Ovary (tissue), 9 donors: Measurements from ENCODE around the gene GNG11. TPM values are rescaled to one million over a fixed set of nuclear protein-coding genes. Genes with fewer than 3 reads are reported as not detected.

Experiments
- DNase-seq, 5 donors: peaks; one replicate each; pipeline ENCODE4 v3.0.0-alpha.2; 2019 to 2020
- H3K27ac ChIP-seq, 2 donors: fragments of 200-600 bp; one replicate each; pipeline versions ENCODE4 v1.5.1 to v1.8.0; 2019 to 2022
- H3K27me3 ChIP-seq: fragments of 200-600 bp; one replicate; pipeline ENCODE4 v1.8.0; 2022
- H3K36me3 ChIP-seq: fragments of 200-600 bp; sonication (generic); one replicate; pipeline ENCODE4 v1.5.1; 2019
- H3K4me1 ChIP-seq: one replicate; pipeline ENCODE4 v1.8.1; 2013; ENCODE audit warnings: mild to moderate bottlenecking, moderate library complexity; ENCODE audit not compliant: insufficient read depth
- H3K4me3 ChIP-seq: fragments of 200-600 bp; sonication (generic); one replicate; pipeline ENCODE4 v1.5.1; 2017
- H3K9me3 ChIP-seq, 2 donors: fragments of 200-600 bp in 1 of 2; sonication (generic) in 1 of 2; one replicate each; pipeline versions ENCODE4 v1.5.1 to v1.8.1; 2013 to 2019; ENCODE audit warnings: mild to moderate bottlenecking in 1 of 2, moderate library complexity in 1 of 2
- CTCF ChIP-seq, 3 donors: fragments of 450-650 bp in 2 of 3; fragments of 200-600 bp in 1 of 3; IDR thresholded peaks; one replicate each; pipeline versions ENCODE4 v1.5.1 to v1.8.0; 2016 to 2022; ENCODE audit warnings: antibody characterized with exemption in 3 of 3, mild to moderate bottlenecking in 1 of 3
- EP300 ChIP-seq: sonication (generic); formaldehyde crosslinking; IDR thresholded peaks from one replicate; pipeline ENCODE4 v1.6.1; 2017; ENCODE audit warnings: antibody characterized with exemption
- POLR2A ChIP-seq: fragments of 450-650 bp; IDR thresholded peaks from one replicate; pipeline ENCODE4 v1.6.1; 2017; ENCODE audit warnings: antibody characterized with exemption, mild to moderate bottlenecking, moderate library complexity
- WGBS, 3 donors: extraction: QIAGEN DNeasy Blood & Tissue Kit in 1 of 3; methylation state at CpG; one replicate each; pipeline versions ENCODE4 v1.1.5 to v1.1.7; 2013 to 2017; 5-methylcytosine and 5-hydroxymethylcytosine counted together
- intact Hi-C, 4 donors: fragments of 100-400 bp; cut with DNase I; formaldehyde crosslinking; loops; one replicate each; pipeline versions ENCODE4 v1.11.0 to v1.15.1; 2022 to 2023
- polyA plus RNA-seq, 2 donors: library from polyadenylated mRNA; stranded (reverse); fragments of 200-250 nt in 1 of 2; fragments of 350-450 nt in 1 of 2; fragmentation: Illumina TruSeq in 1 of 2; extraction: RNeasy Lipid Tissue Mini Kit (QIAGEN cat#74804) in 1 of 2; gene quantifications; one replicate each; pipeline ENCODE4 v1.2.3, GENCODE V29; 2013 to 2014
- total RNA-seq, 7 donors: library from RNA; depleted of rRNA in 2 of 7; stranded (reverse); fragments of >200 nt in 2 of 7; fragmentation: NEBNext Ultra II Directional in 3 of 7; extraction: Animal tissue kit (Norgen Biotek cat#: 25700) in 3 of 7; gene quantifications; one replicate each; pipeline versions ENCODE4 v1.1.0 to v1.2.4, GENCODE V29; 2016 to 2023
- donor health status: DM: no; HTN: no; CAD: no; lungs with moderate emphysema.
- donor health status: DM: no; HTN: no; CAD: no.
- donor health status: Bipolar disorder and iron deficiency.
- donor health status: DM: yes; HTN: yes; CAD: no.
- donor health status: DM: no; HTN: no; CAD: no.
- donor health status: DM: yes; HTN: yes; CAD: no.

GNG11 gene
- total and polyA plus RNA-seq, 9 donors = 34.8 to 81.0 (median 46.4) TPM

- intact Hi-C loops = no loop called here
- Histone ChIP-seq H3K27ac (no peak overlapping the region), H3K4me3 (no peak overlapping the region), H3K9me3 (no peaks in the 10 kb centered on the region), H3K27me3 (no peaks in the 10 kb centered on the region), H3K4me1 (no peaks in the 10 kb centered on the region), H3K36me3 (no peaks in the 10 kb centered on the region)
- no peak for TF ChIP-seq EP300
- TF ChIP-seq POLR2A = no peak
- TF ChIP-seq CTCF (IDR thresholded peaks at IDR 0.05) = no peak
- 47 to 56% (median 50%) methylated on average over 5 of the region's 5 CpGs for WGBS, 3 donors
- no peak for DNase-seq
Observed at GRCh38 chr7:93945756-93946535, 24.4 kb downstream of the GNG11 start.

- WGBS, 3 donors = 40 to 65% (median 60%) methylated on average over 1 of the region's 1 CpG
- no peaks in the 10 kb centered on the region for H3K4me1 ChIP-seq
- no peak for DNase-seq
- no peaks in the 10 kb centered on the region for H3K9me3 ChIP-seq
- no peak overlapping the region for H3K4me3 ChIP-seq
- no peaks in the 10 kb centered on the region for H3K36me3 ChIP-seq
- no peak overlapping the region for H3K27ac ChIP-seq
- TF ChIP-seq CTCF (IDR thresholded peaks at IDR 0.05) (no peak), EP300 (no peak), POLR2A (no peak)
- H3K27me3 ChIP-seq = no peaks in the 10 kb centered on the region
- intact Hi-C loops = no loop called here
Observed at GRCh38 chr7:93948106-93948505, 26.6 kb downstream of the GNG11 start.

- WGBS, 3 donors = 55 to 78% (median 68%) methylated on average over 2 of the region's 2 CpGs
- DNase-seq = no peak
- no peaks in the 10 kb centered on the region for H3K9me3 ChIP-seq
- no peak overlapping the region for H3K27ac ChIP-seq
- no peaks in the 10 kb centered on the region for H3K36me3 ChIP-seq
- no peak overlapping the region for H3K4me3 ChIP-seq
- TF ChIP-seq EP300 (no peak), POLR2A (no peak), CTCF (IDR thresholded peaks at IDR 0.05) (no peak)
- no peaks in the 10 kb centered on the region for H3K4me1 ChIP-seq
- intact Hi-C loops = no loop called here
- H3K27me3 ChIP-seq = no peaks in the 10 kb centered on the region
Observed at GRCh38 chr7:93948873-93949272, 27.3 kb downstream of the GNG11 start.

GRCh38 chr7:93949423-93949822, 27.9 kb downstream of the GNG11 start:
- no peaks in the 10 kb centered on the region for H3K36me3 ChIP-seq
- H3K27ac ChIP-seq = no peak overlapping the region
- no peaks in the 10 kb centered on the region for H3K4me1 ChIP-seq
- TF ChIP-seq POLR2A = no peak
- TF ChIP-seq CTCF (IDR thresholded peaks at IDR 0.05) = no peak
- TF ChIP-seq EP300 = no peak
- no peaks in the 10 kb centered on the region for H3K9me3 ChIP-seq
- H3K4me3 ChIP-seq = no peak overlapping the region
- 72 to 84% (median 84%) methylated on average over 1 of the region's 1 CpG for WGBS, 3 donors
- H3K27me3 ChIP-seq = no peaks in the 10 kb centered on the region
- no peak for DNase-seq
- intact Hi-C loops = no loop called here
